Measurements from ENCODE around the gene IL4R.

Gene IL4R

DNA sequence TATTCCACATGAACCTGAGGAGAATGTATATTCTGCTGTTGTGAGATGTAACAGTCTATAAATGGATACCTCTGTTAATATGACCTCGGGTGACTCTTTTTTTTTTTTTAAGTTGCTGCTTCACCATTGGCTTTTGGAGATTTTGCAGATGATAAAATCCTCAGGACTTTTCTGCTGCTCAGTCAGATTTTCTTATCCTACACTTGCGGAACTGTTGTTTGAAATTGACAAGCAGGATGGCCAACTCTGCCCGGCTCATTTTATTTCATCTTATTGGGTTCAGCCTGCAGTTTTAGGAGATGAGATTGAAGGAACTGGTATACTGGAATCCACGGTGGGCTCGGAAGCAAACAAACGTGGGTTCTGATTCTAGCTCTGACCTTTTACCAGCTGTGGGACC, 19.3 kb downstream of the IL4R start:
- no peak for FAIRE-seq

DNA sequence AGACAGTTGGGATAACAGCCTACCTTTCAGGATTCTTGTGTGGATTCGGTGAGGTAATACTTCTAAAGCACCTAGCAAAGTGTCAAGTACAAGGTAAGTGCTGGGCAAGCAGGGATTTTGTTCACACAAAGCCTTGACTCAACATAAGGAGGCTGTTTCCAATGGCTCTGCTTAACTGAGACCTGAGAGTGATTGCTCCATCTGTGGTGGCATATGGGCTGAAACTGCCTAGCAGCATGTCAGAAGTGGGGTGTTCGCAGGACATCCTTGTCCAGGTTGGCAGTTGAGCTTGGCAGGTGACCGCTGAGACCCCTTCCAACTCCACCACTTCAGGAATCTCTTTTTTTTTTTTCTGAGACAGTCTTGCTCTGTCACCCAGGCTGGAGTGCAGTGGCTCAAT, 19.8 kb downstream of the IL4R start:
- no peak for FAIRE-seq

DNA sequence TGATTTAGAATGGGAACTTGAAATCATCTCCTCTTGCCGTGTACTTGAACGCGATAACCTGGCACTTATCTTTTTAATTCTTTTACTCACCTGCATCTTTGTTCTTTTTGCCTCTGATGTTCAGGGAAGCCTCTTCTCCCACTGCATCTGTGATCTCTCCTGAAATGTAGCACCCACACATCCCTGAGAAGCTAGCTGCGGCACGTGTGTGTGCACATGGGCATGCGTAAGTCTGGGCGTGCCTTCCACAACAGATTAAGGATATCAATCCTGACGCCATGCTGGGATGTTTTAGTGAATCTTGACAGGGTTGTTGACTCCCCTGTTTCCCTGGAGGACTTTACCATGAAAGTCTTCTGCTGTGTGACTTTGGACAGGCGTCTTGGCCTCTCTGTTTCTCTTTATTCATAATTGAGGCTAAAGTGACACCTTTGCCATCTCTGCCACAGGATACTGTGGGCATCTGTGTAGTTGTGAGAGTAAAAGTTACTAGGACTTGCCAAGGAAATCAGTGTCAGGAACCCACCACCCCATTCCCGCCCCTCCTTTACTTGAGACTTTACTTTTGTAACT, 20.5 kb downstream of the IL4R start:
- no peak for FAIRE-seq

DNA sequence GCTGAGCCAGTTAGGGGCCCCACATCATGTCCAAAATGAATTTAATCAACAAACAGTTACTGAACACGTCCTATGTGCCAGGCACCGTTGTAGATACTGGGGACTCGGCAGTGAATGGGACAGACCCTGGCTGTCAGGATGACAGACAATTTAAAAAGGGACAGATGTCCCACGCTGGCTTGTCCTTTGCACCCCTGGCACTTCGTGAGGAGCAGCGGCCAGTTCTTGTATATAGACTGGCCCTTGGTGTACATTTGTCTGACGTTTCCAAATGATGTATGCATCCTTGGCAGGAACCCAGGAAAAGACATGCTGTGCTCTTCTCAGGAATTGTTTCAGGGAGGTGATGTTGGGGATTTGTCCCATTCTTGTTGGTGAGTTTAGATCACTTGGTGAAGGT, 21.1 kb downstream of the IL4R start:
- no peak for FAIRE-seq

DNA sequence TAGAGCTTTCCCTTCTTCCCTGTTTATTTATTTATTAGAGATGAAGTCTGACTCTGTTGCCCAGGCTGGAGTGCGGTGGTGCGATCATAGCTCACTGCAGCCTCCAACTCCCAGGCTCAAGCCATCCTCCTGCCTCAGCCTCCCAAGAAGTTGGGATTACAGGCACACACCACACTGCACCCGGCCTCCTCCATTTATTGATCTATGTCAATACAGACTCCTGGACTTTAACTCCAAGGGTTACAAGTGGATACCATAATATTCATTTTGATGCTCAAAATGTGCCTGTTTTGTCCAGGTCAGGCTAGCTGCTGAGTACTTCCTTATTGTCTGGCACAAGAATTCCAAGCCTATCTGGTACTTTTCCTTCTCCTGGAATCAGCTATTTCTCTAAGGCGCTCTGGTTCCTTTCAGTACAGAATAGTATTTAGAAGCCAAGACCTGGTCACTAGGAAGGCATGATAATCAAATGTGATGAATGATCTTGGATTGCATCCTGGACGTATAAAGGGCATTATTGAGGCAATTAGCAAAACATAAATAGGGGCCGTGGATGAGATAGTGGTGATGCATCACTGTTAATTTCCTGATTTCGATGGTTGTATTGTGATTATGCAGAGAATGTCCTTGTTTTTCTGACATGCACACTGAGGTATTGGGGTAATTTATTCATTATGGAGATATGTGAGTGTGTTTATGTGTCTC, 21.7 kb downstream of the IL4R start:
- no peak for FAIRE-seq

DNA sequence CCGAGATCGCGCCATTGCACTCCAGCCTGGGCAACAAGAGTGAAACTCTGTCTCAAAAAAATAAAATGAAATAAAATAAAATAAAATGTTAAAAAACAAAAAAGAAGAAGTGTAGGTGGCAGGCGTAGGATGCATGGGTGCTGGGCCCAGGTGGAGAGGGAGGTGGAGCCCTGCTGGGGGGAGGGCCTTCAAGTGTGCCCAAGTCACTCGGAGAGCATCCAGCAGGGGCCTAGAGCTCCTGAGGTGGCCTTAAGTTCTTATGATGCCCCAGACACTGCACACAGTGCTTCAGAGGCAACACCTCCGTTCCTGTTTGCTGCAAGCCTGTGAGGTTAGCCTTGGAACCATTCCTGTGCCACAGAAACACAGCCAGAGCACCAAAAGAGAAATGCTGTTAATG, 23.2 kb downstream of the IL4R start:
- no peak for FAIRE-seq

DNA sequence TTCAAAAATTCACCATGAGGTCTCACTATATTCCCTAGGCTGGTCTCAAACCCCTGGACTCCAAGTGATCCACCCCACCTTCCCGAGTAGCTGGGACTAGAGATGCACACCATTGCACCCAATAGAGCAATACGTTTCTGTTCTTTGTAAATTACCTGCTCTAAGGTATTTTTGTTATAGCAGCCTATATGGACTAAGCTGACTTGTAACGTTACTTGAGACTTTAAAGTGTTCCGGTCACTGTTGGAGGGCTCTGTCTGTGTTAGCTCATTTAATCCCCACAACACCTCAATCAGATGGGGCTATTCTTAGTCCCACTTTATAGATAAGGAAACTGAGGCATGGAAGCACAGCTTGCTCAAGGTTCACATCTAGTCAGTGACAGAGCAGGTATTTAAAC, 25.4 kb downstream of the IL4R start:
- FAIRE-seq = no peak

DNA sequence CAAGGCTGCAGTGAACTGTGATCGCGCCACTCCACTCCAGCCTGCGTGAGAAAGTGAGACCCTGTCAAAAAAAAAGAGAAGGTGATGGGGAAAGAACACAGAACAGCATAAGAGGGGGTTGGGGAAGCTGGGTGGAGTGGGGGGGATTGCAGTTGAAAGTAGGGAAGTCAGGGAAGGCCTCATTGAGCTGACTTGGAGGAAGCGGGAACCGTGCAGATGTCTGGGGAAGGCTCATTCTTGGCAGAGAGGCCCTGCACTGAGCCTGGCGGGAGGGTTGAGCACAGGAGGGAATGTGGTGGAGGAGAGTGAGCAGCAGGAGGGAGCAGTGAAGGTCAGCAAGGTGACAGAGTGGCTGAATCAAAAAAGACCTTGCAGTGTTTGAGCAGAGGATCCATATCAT, 26.9 kb downstream of the IL4R start:
- FAIRE-seq = no peak

DNA sequence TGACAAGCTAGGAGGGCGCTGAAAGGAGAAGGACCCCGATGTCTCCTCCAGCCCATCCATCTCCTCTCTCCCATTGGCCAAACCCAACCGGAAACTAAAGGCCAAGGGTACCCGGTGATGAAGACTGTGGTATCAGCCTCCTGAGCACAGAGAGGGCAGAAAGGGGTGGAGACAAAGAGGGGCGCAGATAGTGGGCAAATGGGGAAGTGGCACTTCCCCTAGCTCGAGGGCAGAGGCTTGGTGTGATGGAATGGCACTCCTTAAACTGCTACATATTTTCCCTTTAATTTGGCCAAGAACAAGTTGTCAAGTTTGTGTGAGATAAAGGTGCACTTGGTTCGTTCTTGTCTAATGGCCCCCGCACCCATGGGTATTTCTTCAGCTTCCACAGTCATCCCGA, 27.8 kb downstream of the IL4R start:
- no peak for FAIRE-seq

DNA sequence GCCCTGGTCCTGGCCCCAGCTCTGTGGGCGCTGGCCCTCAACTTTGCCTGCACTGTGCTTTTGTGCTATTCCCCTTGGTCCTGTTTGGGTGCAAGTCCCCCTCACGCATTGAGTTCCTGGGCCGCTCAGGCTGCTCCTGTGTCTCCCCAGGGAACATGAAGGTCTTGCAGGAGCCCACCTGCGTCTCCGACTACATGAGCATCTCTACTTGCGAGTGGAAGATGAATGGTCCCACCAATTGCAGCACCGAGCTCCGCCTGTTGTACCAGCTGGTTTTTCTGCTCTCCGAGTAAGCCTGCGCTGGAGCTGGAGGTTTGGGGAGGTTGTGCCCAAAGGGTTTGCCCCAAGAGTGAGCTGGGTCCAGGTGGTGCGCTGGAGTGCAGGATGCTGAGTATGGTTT, 28.2 kb downstream of the IL4R start:
- FAIRE-seq = no peak

DNA sequence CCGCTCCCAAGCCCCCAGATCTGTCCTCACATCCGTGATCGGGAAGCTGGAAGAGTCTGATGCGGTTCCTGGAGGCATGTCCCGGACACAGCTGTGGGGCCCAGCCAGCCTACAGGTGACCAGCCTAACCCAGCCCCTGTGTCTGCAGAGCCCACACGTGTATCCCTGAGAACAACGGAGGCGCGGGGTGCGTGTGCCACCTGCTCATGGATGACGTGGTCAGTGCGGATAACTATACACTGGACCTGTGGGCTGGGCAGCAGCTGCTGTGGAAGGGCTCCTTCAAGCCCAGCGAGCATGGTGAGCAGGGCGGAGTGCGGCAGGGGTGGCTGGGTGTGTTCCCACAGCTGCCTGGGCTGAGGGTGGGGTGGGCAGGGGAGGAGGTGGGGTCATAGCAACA, 30.9 kb downstream of the IL4R start:
- FAIRE-seq = no peak

DNA sequence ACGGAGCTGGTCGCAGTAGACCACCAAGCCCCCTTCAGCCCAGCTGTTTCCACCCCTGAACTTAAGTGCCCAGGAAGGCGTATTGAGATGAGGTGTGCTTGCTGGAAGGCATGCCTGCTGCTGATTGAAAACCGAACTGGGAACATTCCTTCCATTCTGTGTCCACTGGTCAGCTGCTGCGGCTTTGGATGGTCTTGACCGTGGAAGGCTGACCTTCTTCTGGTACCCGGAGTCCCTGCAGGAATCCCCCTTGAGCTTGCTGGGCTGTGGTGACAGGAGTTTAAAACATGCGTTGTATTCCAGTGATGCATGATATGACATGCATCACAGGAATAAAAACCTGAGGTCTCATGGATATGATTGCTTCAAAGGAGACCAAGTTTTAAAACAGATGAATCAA, 31.4 kb downstream of the IL4R start:
- FAIRE-seq = no peak

DNA sequence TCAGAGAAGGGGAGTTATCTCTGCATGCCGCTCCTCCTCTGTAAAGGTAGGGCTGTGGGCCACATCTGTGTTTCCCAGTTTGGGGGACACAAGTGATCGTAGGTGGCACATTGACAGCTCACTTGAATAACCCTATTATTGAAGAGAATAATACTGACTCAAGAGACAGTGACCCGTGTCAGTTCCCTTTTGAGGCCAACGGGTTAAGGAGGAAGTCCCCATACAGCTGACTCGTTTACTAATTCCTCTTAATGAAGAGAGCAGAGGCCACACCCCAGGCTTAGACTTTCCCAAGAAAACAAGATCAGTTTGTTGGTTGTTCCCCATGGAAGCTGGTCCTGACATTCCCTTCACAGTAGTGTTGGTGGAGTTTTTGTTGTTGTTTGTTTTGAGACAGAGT, 33.0 kb downstream of the IL4R start:
- no peak for FAIRE-seq

DNA sequence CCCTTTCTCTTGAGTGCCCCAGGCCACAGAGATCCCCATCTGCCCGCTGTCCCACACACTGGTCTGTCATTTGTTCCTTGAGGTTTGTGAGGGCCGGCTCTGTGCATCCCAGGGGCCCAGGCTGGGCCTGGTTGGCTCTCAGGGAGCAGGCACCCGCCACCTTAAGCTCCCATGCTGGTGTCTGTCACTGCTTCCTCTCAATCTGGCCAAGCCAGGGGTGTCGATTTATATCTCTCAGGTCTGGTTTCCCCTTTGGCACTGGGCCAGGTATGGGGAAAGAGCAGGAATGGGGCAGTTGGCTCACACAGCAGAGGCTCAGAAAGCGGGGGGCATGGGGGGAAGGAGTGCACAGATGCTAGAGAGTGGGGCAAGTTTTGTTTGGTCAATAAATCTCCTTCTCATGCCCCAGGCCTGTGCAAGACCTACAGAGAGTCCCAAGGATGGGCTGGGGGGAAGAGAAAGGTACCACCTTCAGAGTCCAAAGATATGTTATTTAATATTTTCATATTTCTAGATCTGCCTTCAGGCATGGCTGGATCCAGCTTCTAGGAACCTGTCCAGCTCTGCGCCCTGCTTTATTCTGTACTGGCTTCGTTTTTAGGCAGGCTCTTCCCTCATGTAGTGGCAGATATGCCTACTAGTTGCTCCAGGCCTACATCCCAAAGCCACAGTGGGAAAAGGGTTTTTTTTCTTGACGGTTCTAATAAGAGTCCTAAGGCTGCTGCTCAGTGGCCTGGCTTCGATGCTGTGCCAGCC, 34.3 kb downstream of the IL4R start:
- no peak for FAIRE-seq

DNA sequence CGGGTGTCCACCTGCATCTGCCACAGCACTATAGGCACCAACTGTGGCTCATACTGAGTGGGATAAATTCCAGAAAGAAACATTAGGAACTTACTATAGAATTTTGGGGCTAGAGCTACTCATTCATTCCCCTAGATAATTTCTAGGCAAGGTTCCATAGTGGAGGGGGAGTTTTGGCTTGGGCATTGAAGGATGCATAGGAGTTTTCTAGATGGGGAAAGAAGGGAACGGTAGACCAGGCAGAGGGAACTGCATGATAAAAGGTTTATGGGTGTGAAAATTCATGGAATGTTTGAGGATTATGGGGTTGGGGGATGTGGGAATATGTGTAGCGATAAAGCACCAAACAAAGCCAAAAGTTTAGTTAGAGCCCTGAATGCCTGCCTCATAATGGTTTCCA, 35.5 kb downstream of the IL4R start:
- FAIRE-seq = no peak

DNA sequence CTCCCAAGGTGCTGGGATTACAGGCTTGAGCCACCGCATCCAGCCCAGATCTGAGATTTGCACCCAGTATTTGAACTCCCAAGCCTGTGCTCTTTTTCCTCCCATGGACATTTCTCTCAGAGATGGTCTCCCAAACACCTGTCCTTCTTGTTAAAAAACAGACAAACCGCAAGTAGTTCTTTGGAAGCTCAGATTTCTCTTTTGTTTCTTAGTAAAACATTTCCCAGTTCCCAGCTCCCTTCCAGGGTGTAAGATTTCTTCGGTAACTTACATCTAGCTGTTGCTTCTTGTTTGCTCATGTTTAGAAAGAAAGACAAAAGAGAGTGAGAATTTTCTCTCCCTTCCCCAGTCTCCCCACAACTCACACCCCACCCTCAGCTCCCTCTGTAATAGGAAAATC, 36.2 kb downstream of the IL4R start:
- FAIRE-seq = no peak

DNA sequence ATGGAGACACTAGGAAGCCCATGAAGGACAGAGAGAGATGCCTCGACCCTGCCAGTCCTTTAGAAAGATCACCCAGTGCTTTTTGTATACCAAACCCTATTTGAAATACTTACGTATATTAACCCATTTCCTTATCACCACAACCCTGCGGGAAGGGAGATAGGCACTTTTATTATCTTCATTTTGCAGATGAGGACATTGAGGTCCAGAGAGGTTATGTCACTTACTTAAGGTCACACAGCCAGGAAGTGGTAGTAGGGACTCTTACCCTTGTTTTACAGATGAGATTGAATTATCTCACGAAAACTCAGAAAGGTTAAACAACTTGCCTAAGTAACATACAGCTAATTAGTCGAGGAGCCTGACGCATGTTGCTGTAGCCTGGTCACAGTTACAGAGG, 38.2 kb downstream of the IL4R start:
- no peak for FAIRE-seq

DNA sequence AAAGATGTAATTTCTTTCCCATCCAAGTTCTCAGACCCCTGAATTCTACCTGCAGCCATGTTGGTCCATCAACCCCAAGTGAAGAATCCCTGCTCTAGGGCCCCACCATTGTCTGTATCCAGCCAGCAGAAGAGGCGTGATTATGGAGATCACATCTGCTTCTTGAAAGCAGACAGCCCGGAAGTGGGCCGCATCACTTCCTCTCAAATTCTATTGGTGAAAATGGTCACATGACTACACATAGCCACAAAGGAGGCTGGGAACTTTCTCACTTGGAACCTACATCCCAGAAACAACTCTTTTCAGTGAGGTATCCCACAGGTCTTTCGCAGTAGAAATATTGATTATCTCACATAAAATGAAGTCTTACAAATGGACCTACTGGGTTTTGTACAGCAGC, 40.1 kb downstream of the IL4R start:
- no peak for FAIRE-seq

DNA sequence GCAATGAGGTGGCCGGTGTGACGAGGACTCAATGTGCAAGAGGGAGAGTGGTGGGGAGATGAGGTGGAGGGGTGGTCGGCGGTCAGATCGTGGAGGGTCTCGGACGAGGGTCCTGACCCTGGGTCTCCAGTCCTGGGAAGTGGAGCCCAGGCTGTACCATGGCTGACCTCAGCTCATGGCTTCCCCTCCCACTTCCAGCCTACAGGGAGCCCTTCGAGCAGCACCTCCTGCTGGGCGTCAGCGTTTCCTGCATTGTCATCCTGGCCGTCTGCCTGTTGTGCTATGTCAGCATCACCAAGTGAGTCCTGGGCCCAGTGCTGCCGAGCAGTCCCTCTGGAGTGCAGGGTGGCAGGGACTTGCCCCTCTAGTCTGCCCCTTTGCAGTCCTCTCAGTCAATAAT, 41.8 kb downstream of the IL4R start:
- no peak for FAIRE-seq

DNA sequence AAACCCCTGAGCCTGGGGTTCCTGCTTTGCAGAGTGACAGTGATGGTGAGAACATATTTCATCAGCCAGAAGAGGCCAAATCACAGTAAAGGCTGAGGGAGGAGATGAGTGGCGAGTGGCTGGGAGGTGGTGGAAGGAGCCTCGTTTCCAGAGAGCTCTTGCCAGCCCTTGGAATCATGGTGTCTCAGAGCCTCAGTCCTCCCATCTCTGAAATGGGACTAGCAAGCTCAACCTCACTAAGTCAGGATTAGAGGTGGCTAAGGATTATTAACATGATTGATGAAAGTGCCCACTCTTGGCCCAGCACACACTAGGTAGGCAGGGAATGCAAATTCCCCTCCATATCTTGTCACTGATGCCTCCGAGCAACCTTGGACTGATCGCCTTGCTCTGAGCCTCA, 43.0 kb downstream of the IL4R start:
- FAIRE-seq = no peak

DNA sequence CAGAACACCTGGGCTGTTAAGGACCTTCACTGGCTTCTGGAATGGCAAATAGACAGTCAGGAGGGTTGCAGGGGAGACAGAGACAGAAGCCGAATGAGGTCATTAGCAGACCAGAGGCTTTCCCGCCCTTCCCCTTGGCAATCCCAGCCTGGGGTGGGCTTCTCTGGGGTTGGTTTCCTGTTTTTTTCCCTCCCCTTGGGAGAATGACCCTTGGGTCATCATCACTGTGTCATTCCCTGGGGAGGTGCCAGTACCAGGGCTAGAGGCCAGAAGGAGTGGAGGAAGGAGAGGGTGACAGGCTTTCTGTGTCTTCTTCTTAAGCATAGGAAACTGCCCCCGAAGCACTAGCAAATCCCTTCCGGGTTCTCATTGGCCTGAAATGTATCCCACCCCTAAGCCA, 45.3 kb downstream of the IL4R start:
- FAIRE-seq = no peak

DNA sequence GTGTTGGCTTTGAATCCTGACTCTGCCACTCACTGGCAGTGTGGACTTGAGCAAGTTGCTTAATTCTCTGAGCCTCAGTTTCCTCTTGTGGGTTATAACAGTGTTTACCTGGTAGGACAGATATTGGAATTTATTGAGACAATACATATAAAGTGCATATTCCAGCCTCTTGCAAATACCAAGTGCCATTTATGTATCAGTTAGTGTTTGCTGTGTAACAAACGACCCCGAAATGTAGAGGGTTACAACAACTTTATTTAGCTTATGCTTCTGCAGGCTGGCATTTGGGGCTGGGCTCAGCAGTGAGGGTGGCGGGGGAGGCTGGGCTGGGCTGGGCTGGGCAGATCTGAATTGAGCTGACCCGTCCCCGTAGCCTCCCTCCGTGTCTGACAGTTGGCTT, 45.8 kb downstream of the IL4R start:
- no peak for FAIRE-seq

DNA sequence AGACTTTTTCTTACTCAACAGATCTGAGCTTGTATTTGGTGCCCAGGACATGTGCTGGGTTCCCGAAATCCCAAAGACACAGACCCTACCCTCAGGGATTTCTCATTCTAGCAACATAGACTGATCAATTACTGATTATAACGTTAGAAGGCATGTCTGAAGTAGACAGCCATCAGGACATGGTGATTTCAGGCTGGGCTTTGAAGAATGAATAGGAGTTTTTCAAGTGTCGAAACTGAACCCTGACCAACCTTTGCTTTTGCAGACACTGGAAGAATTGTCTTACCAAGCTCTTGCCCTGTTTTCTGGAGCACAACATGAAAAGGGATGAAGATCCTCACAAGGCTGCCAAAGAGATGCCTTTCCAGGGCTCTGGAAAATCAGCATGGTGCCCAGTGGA, 48.2 kb downstream of the IL4R start:
- no peak for FAIRE-seq

DNA sequence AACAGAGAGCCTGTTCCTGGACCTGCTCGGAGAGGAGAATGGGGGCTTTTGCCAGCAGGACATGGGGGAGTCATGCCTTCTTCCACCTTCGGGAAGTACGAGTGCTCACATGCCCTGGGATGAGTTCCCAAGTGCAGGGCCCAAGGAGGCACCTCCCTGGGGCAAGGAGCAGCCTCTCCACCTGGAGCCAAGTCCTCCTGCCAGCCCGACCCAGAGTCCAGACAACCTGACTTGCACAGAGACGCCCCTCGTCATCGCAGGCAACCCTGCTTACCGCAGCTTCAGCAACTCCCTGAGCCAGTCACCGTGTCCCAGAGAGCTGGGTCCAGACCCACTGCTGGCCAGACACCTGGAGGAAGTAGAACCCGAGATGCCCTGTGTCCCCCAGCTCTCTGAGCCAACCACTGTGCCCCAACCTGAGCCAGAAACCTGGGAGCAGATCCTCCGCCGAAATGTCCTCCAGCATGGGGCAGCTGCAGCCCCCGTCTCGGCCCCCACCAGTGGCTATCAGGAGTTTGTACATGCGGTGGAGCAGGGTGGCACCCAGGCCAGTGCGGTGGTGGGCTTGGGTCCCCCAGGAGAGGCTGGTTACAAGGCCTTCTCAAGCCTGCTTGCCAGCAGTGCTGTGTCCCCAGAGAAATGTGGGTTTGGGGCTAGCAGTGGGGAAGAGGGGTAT, 48.9 kb downstream of the IL4R start:
- FAIRE-seq = no peak
